K562 treated with DMSO at 1 percent for 48 hours (cell line): Measurements from ENCODE around the gene C2orf72. TPM values are rescaled to one million over a fixed set of nuclear protein-coding genes. Genes with fewer than 3 reads are reported as not detected.

Experiments used
- total RNA-seq: library from RNA; unstranded; fragments of 300-600 nt; gene quantifications from 2 replicates; pipeline ENCODE4 v1.2.3, GENCODE V29; 2022; ENCODE audit warnings: low replicate concordance; ENCODE audit errors: extremely low read depth

C2orf72 gene
- not detected in 2 replicates for total RNA-seq

DNA sequence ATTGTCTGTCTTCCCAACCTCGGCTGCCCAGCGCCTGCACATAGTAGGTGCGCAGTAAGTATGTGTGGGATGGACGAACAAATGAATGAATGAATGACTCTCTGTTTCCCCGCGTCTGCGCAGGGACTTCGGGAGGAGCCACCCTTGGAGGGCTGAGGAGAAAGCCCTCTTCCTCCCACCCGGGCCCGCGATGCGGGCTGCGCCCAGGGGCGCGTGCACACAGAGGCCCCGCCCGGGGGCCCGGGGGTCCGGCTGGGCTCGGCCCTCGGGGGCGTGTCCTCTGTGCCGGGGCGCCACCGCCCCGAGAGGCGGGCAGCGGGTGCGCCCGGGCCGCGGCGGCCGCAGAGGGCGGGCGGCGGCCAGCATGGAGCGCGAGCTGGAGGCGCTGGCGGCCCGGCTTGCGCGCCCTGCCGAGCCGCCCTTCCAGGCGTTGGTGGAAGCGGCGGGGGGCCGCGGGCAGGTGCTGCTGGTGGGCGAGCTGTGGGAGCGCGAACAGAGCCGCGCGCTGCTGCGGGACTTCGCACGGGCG is at the start of gene C2orf72:
TSS of gene C2orf72 (plus strand) at position 322 of the 529 bp plus-strand sequence. CDS start at position 365, 43 bp downstream.

GRCh38 chr2:230995821-230996220 is 41.5 kb upstream of the C2orf72 start, which contains the start of gene SPATA3:
TSS of gene SPATA3 (plus strand) at chr2:230996121. CDS start at chr2:230996234, 113 bp downstream.

DNA sequence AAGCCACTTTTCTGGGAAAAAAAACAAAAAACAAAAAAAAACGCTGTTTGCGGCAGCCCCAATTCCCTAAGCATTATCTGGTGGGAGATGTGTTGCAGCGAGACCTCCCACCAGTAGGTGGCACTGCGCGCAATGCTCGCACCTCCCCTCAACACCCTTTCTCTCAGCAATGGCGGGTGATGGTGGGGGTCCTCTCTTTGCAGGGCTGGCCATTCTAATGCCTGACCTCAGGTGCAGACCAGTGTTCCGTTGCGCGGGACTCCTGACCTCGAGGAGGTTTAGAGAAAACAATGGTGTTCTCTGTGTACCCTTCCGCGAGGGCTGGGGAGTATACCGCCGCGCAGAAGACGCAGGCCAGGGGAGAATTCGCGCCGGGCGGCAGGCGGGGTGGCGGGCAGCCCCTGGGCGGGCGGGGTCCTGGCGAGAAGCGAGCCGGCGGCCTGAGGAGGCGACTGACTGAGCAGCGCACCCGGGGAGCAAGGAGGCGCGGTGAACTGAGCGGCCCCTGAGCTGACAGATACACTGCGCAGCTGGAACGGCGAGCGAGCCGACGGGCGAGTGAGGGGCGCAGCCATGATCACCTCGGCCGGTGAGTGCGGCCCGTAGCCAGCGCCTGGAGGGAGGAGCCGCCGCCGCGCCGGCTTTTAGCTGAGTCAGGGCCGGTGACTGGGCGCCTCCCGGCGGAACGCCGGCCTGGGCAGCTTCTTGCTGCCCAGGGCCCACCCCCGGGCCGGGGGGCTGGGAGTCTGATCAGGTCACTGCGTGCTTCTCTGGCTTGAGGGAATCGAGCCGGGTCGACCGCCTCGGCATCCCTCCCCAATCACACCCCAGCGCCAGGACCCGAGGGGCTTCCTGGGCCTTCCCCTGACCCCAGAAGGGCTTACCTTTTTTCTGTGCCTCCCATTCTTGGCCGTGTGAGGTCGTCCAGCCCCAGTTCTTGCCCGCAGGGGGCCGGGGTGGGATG is 19.4 kb downstream of the C2orf72 start, which contains the start of gene PSMD1:
TSS of gene PSMD1 (plus strand) at position 415 of the 964 bp plus-strand sequence. CDS start at position 574, 159 bp downstream.

Other genes starting within 250 kb of the C2orf72 start
- gene ITM2C, start 172.6 kb upstream of the C2orf72 start, total RNA-seq, result not detected in 2 replicates
- not detected in 2 replicates for gene GPR55, start 112.3 kb upstream of the C2orf72 start, total RNA-seq
- gene SPATA3, start 41.4 kb upstream of the C2orf72 start, total RNA-seq, result not detected in 2 replicates
- not detected in 2 replicates for gene PSMD1, start 19.3 kb downstream of the C2orf72 start, total RNA-seq
- not detected in 2 replicates for gene HTR2B, start 87.5 kb downstream of the C2orf72 start, total RNA-seq
- gene ARMC9, start 161.1 kb downstream of the C2orf72 start, total RNA-seq, result not detected in 2 replicates